ES-I3 (cell line): ENCODE results near the gene SERPINA5.

Experiments used
- H3K36me3 ChIP-seq: 2 replicates; pipeline ENCODE4 v1.6.1; 2013; ENCODE audit warnings: mild to moderate bottlenecking, low read length, control low read depth, moderate library complexity; ENCODE audit not compliant: insufficient read depth
- H3K4me1 ChIP-seq: 2 replicates; pipeline ENCODE4 v1.6.1; 2013; ENCODE audit warnings: mild to moderate bottlenecking, control low read depth, low read length; ENCODE audit not compliant: insufficient read depth
- H3K9ac ChIP-seq: 2 replicates; pipeline ENCODE4 v1.6.1; 2013; ENCODE audit warnings: low read depth, mild to moderate bottlenecking, low read length, moderate library complexity
- H3K9me3 ChIP-seq: 2 replicates; pipeline ENCODE4 v1.6.1; 2013; ENCODE audit warnings: mild to moderate bottlenecking, low read length, moderate library complexity; ENCODE audit not compliant: control insufficient read depth, insufficient read depth

SERPINA5 gene

GRCh38 chr14:94640721-94641631, 59.8 kb downstream of the SERPINA5 start:
- H3K36me3 ChIP-seq, result no peaks in the 10 kb centered on the region
- H3K4me1 ChIP-seq, result no peaks in the 10 kb centered on the region; the same call in 1 of the 2 replicates
- H3K9ac ChIP-seq, result no peak overlapping the region
- H3K9me3 ChIP-seq, result no peaks in the 10 kb centered on the region

GRCh38 chr14:94641632-94641955, 60.4 kb downstream of the SERPINA5 start:
- no peaks in the 10 kb centered on the region for H3K36me3 ChIP-seq
- no peak overlapping the region for H3K9ac ChIP-seq
- no peaks in the 10 kb centered on the region; the same call in 1 of the 2 replicates for H3K4me1 ChIP-seq
- H3K9me3 ChIP-seq, result no peaks in the 10 kb centered on the region
